Lower leg skin (tissue), 4 donors: ENCODE data around the gene CMTM4. TPM values are rescaled to one million over a fixed set of nuclear protein-coding genes. Genes with fewer than 3 reads are reported as not detected.

Source experiments
- DNase-seq, 2 donors: peaks; one replicate each; pipeline ENCODE4 v3.0.0-alpha.2; 2019; ENCODE audit warnings: low spot score in 2 of 2
- H3K4me3 ChIP-seq: fragments of 200-600 bp; sonication (generic); 2 replicates; pipeline ENCODE4 v1.5.1; 2017; ENCODE audit warnings: mild to moderate bottlenecking, low read depth; ENCODE audit not compliant: poor library complexity, severe bottlenecking
- CTCF ChIP-seq, 3 donors: fragments of 450-650 bp; IDR thresholded peaks; one replicate each; pipeline ENCODE4 v1.5.1; 2016; ENCODE audit warnings: antibody characterized with exemption in 3 of 3, mild to moderate bottlenecking in 3 of 3, moderate library complexity in 2 of 3
- POLR2A ChIP-seq, 2 donors: fragments of 450-650 bp; IDR thresholded peaks; one replicate each; pipeline ENCODE4 v1.6.1; 2016 to 2017; ENCODE audit warnings: antibody characterized with exemption in 2 of 2, mild to moderate bottlenecking in 1 of 2, moderate library complexity in 1 of 2
- WGBS, 2 donors: methylation state at CpG; one replicate each; pipeline ENCODE4 v1.1.5; 2018; 5-methylcytosine and 5-hydroxymethylcytosine counted together
- intact Hi-C: fragments of 100-400 bp; cut with DNase I; formaldehyde crosslinking; loops from one replicate; pipeline ENCODE4 v1.15.0; 2023; ENCODE audit warnings: low total_unique reads
- total RNA-seq, 4 donors: library from RNA; depleted of rRNA; stranded (reverse); fragments of >200 nt; gene quantifications; one replicate each; pipeline ENCODE4 v1.1.0, GENCODE V29; 2016

Gene CMTM4
- total RNA-seq, 4 donors from 2014 or later = 11.1 to 30.2 (median 22.5) TPM

GRCh38 chr16:66618588-66619375 lies 77.8 kb downstream of the CMTM4 start:
- no peak for DNase-seq
- no peak overlapping the region for H3K4me3 ChIP-seq
- intact Hi-C loops = loop anchor here (10.0 kb wide), 1 partner anchor 214 kb away; no protein-coding TSS in a partner anchor
- TF ChIP-seq POLR2A (IDR thresholded peaks at IDR 0.05) (no peak), CTCF (IDR thresholded peaks at IDR 0.05) (no peak)
- 23 to 36% methylated on average over 10 of the region's 10 CpGs for WGBS, 2 donors

- intact Hi-C loops = loop anchor here (10.0 kb wide), 1 partner anchor 213 kb away; no protein-coding TSS in a partner anchor
- H3K4me3 ChIP-seq = no peak overlapping the region
- TF ChIP-seq CTCF (IDR thresholded peaks at IDR 0.05) (no peak), POLR2A (IDR thresholded peaks at IDR 0.05) (no peak)
- no peak for DNase-seq
- WGBS, 2 donors = 57 to 58% methylated on average over 7 of the region's 7 CpGs
These were observed 78.8 kb downstream of the CMTM4 start for GRCh38 chr16:66617728-66618127.

- no peak for TF ChIP-seq POLR2A (IDR thresholded peaks at IDR 0.05)
- no peak for TF ChIP-seq CTCF (IDR thresholded peaks at IDR 0.05)
- H3K4me3 ChIP-seq = no peak overlapping the region
- intact Hi-C loops = loop anchor here (10.0 kb wide), 1 partner anchor 212 kb away; no protein-coding TSS in a partner anchor
- no peak for DNase-seq
- WGBS, 2 donors = 75 to 91% methylated on average over 2 of the region's 2 CpGs
These were observed 79.5 kb downstream of the CMTM4 start for GRCh38 chr16:66617010-66617434.

- no peak overlapping the region for H3K4me3 ChIP-seq
- DNase-seq = no peak
- no peak for TF ChIP-seq POLR2A (IDR thresholded peaks at IDR 0.05)
- no peak for TF ChIP-seq CTCF (IDR thresholded peaks at IDR 0.05)
- 75 to 83% methylated on average over 9 of the region's 9 CpGs for WGBS, 2 donors
- intact Hi-C loops = loop anchor here (10.0 kb wide), 1 partner anchor 212 kb away; no protein-coding TSS in a partner anchor
These were observed 80.0 kb downstream of the CMTM4 start for GRCh38 chr16:66616592-66616991.

- intact Hi-C loops = loop anchor here (10.0 kb wide), 1 partner anchor 211 kb away; no protein-coding TSS in a partner anchor
- DNase-seq = no peak
- no peak overlapping the region for H3K4me3 ChIP-seq
- TF ChIP-seq CTCF (IDR thresholded peaks at IDR 0.05) (no peak), POLR2A (IDR thresholded peaks at IDR 0.05) (no peak)
- WGBS, 2 donors = 89 to 95% methylated on average over 4 of the region's 4 CpGs
These were observed 80.4 kb downstream of the CMTM4 start for GRCh38 chr16:66616169-66616568.
